Measurements from ENCODE around the gene ACTR10.

DNA sequence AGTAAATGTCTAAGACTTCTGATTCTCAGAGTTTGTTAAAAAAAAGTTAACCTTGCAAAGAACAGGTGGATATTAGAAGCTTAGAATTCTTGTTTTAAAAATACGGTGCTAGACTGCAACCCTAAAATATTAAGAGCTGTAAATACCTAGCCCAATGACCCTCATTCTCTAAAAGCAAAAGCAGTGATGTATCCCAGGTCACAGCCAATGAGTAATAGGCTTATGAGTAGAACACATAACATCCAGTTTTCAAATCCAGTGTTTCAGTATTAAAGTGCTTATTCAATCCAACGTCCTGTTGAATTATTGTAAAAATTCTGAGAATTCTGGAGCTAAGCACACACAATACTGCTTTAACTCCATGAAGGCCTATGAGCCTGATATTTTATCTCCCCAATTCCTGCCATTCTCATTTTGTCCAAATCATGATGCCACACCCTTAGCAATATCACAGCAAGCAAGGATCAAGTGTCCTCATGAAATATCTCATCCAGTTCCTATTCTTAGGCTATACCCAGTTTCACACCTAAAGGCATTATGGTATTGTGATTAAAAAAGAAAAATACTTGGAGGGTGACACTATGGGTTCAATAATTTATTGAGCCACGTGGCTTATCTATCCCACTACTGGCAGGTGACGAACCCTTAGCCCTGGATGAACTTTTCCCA is 83.1 kb downstream of the ACTR10 start:
- TF ChIP-seq POLR2A (IDR thresholded peaks at IDR 0.05) = no peak
- TF ChIP-seq, protein P1, sequence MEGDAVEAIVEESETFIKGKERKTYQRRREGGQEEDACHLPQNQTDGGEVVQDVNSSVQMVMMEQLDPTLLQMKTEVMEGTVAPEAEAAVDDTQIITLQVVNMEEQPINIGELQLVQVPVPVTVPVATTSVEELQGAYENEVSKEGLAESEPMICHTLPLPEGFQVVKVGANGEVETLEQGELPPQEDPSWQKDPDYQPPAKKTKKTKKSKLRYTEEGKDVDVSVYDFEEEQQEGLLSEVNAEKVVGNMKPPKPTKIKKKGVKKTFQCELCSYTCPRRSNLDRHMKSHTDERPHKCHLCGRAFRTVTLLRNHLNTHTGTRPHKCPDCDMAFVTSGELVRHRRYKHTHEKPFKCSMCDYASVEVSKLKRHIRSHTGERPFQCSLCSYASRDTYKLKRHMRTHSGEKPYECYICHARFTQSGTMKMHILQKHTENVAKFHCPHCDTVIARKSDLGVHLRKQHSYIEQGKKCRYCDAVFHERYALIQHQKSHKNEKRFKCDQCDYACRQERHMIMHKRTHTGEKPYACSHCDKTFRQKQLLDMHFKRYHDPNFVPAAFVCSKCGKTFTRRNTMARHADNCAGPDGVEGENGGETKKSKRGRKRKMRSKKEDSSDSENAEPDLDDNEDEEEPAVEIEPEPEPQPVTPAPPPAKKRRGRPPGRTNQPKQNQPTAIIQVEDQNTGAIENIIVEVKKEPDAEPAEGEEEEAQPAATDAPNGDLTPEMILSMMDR (IDR thresholded peaks at IDR 0.05) = no peak
